Natural killer cell (primary cell): Measurements from ENCODE around the gene ITSN2. TPM values are rescaled to one million over a fixed set of nuclear protein-coding genes. Genes with fewer than 3 reads are reported as not detected.
A peak's percentile ranks its signal among the peaks of the same experiment; 100 is the strongest.

Experiments used
- ATAC-seq, 3 donors: fragments of 150-1000 bp in 2 of 3; fragments of 200-7000 bp in 1 of 3; cut with Tn5 transposase; 1 replicate in 1 of 3; 2 replicates in 2 of 3; pipeline ENCODE4 v1.10.0; 2021; ENCODE audit warnings: mild to moderate bottlenecking in 2 of 3, moderate library complexity in 2 of 3
- DNase-seq, 2 donors: peaks; one replicate each; pipeline versions ENCODE4 v3.0.0 to v3.0.0-alpha.2; 2013 to 2021; ENCODE audit warnings: mixed read lengths in 1 of 2
- H3K27ac ChIP-seq: one replicate; pipeline ENCODE4 v1.5.1; 2013; ENCODE audit warnings: mild to moderate bottlenecking, low read length
- H3K27me3 ChIP-seq: one replicate; pipeline ENCODE4 v1.6.1; 2013; ENCODE audit warnings: low read length; ENCODE audit not compliant: control insufficient read depth, insufficient read depth
- H3K36me3 ChIP-seq: one replicate; pipeline ENCODE4 v1.6.1; 2013; ENCODE audit warnings: low read length; ENCODE audit not compliant: control insufficient read depth, insufficient read depth
- H3K4me1 ChIP-seq: one replicate; pipeline ENCODE4 v1.6.1; 2013; ENCODE audit warnings: low read length; ENCODE audit not compliant: control insufficient read depth, insufficient read depth
- H3K4me3 ChIP-seq: one replicate; pipeline ENCODE4 v1.5.1; 2013; ENCODE audit warnings: low read length
- H3K9me3 ChIP-seq: one replicate; pipeline ENCODE4 v1.6.1; 2013; ENCODE audit warnings: low read length; ENCODE audit not compliant: control insufficient read depth, insufficient read depth
- H3K27ac Mint-ChIP-seq, 2 donors: one replicate each; pipeline ENCODE4 v1.8.0; 2022; ENCODE audit warnings: mild to moderate bottlenecking in 2 of 2, mixed read lengths in 2 of 2, moderate library complexity in 1 of 2
- H3K27me3 Mint-ChIP-seq, 2 donors: one replicate each; pipeline ENCODE4 v1.8.0; 2022; ENCODE audit warnings: low read depth in 2 of 2, mixed read lengths in 2 of 2
- H3K36me3 Mint-ChIP-seq: one replicate; pipeline ENCODE4 v1.8.0; 2022; ENCODE audit warnings: mixed read lengths
- H3K4me1 Mint-ChIP-seq, 2 donors: one replicate each; pipeline ENCODE4 v1.8.0; 2022; ENCODE audit warnings: mixed read lengths in 2 of 2
- H3K4me3 Mint-ChIP-seq: one replicate; pipeline ENCODE4 v1.8.0; 2022; ENCODE audit warnings: mild to moderate bottlenecking, moderate library complexity, mixed read lengths
- H3K9me3 Mint-ChIP-seq, 2 donors: one replicate each; pipeline ENCODE4 v1.8.0; 2022; ENCODE audit warnings: mixed read lengths in 2 of 2
- CTCF ChIP-seq: fragments of 200-600 bp; IDR thresholded peaks from one replicate; pipeline ENCODE4 v1.8.0; 2022; ENCODE audit warnings: antibody characterized with exemption
- WGBS: methylation state at CpG from one replicate; pipeline ENCODE4 v1.1.7; 2013; ENCODE audit warnings: missing lambda C conversion rate; ENCODE audit not compliant: insufficient coverage; 5-methylcytosine and 5-hydroxymethylcytosine counted together
- intact Hi-C: fragments of 100-400 bp; cut with micrococcal nuclease; formaldehyde crosslinking; loops from one replicate; pipeline ENCODE4 v1.14.2; 2022
- total RNA-seq, 4 donors: library from RNA; stranded (reverse); fragments of 120-200 nt in 1 of 4; gene quantifications; one replicate each; pipeline versions ENCODE4 v1.2.3 to v1.2.4, GENCODE V29; 2013 to 2022

The ITSN2 gene
- total RNA-seq, 3 donors from 2014 or later (not counting 1 experiment from before 2014, with no cell fraction given): 101 to 118 (median 115) TPM

- no peak for TF ChIP-seq CTCF
- ATAC-seq (no peak), DNase-seq (no peak)
- Histone ChIP-seq H3K4me3 (no peak within 1 kb of the TSS), H3K36me3 (no peaks in the 10 kb centered on the region), H3K27ac (no peak within 1 kb of the TSS), H3K9me3 (no peaks in the 10 kb centered on the region), H3K27me3 (no peaks in the 10 kb centered on the region), H3K4me1 (no peaks in the 10 kb centered on the region)
- Mint-ChIP-seq H3K9me3 (no peaks in the 10 kb centered on the region), H3K4me3 (no peak within 1 kb of the TSS), H3K27ac (no peak within 1 kb of the TSS), H3K27me3 (peaks cover 6 to 12% of the 10 kb centered on the region in 2 donors), H3K4me1 (peaks cover 0 to 5% of the 10 kb centered on the region in 2 donors), H3K36me3 (no peaks in the 10 kb centered on the region)
- intact Hi-C loops: no loop called here
- 48% methylated on average over 46 of the region's 46 CpGs for WGBS
Observed at GRCh38 chr2:24174851-24175277, 185.5 kb downstream of the ITSN2 start, which contains the start of gene FAM228A. TSS of gene FAM228A (plus strand) at chr2:24175053. CDS start at chr2:24175481, 428 bp downstream.

- no peaks in the 10 kb centered on the region for H3K4me1 Mint-ChIP-seq
- no peaks in the 10 kb centered on the region for H3K9me3 ChIP-seq
- ATAC-seq: no peak
- TF ChIP-seq CTCF: no peak
- intact Hi-C loops: no loop called here
- no peak overlapping the region for H3K27ac Mint-ChIP-seq
- no peak overlapping the region for H3K4me3 ChIP-seq
- no peaks in the 10 kb centered on the region for H3K9me3 Mint-ChIP-seq
- H3K27me3 ChIP-seq: no peaks in the 10 kb centered on the region
- peaks cover 5 to 10% of the 10 kb centered on the region in 2 donors for H3K27me3 Mint-ChIP-seq
- 96% methylated on average over 5 of the region's 5 CpGs for WGBS
- no peak for DNase-seq
- no peak overlapping the region for H3K27ac ChIP-seq
- no peak overlapping the region for H3K4me3 Mint-ChIP-seq
- H3K36me3 ChIP-seq: no peaks in the 10 kb centered on the region
- no peaks in the 10 kb centered on the region for H3K36me3 Mint-ChIP-seq
- no peaks in the 10 kb centered on the region for H3K4me1 ChIP-seq
Observed at GRCh38 chr2:24169023-24169422, 191.3 kb downstream of the ITSN2 start.

GRCh38 chr2:24164416-24164973, 195.8 kb downstream of the ITSN2 start:
- H3K4me3 ChIP-seq: no peak overlapping the region
- peak; percentile 70 for TF ChIP-seq CTCF
- ATAC-seq: peak; percentile 59 to 82 (median 61)
- H3K27me3 ChIP-seq: no peaks in the 10 kb centered on the region
- no peaks in the 10 kb centered on the region for H3K36me3 ChIP-seq
- DNase-seq: peak; percentile 33 to 49
- Mint-ChIP-seq H3K9me3 (no peaks in the 10 kb centered on the region), H3K4me3 (no peak overlapping the region), H3K4me1 (no peaks in the 10 kb centered on the region), H3K27ac (no peak overlapping the region), H3K36me3 (no peaks in the 10 kb centered on the region), H3K27me3 (no peaks in the 10 kb centered on the region)
- H3K9me3 ChIP-seq: no peaks in the 10 kb centered on the region
- WGBS: 54% methylated on average over 8 of the region's 8 CpGs
- no peaks in the 10 kb centered on the region for H3K4me1 ChIP-seq
- intact Hi-C loops: loop anchor here (2.0 kb wide), 1 partner anchor 340 kb away; no protein-coding TSS in a partner anchor
- no peak overlapping the region for H3K27ac ChIP-seq

GRCh38 chr2:24163601-24164000, 196.7 kb downstream of the ITSN2 start:
- no peaks in the 10 kb centered on the region for H3K4me1 Mint-ChIP-seq
- Histone ChIP-seq H3K27me3 (no peaks in the 10 kb centered on the region), H3K4me1 (no peaks in the 10 kb centered on the region), H3K27ac (no peak overlapping the region), H3K4me3 (no peak overlapping the region), H3K9me3 (no peaks in the 10 kb centered on the region), H3K36me3 (no peaks in the 10 kb centered on the region)
- intact Hi-C loops: no loop called here
- WGBS: 79% methylated on average over 2 of the region's 2 CpGs
- no peak for TF ChIP-seq CTCF
- no peaks in the 10 kb centered on the region for H3K9me3 Mint-ChIP-seq
- H3K36me3 Mint-ChIP-seq: no peaks in the 10 kb centered on the region
- H3K27me3 Mint-ChIP-seq: no peaks in the 10 kb centered on the region
- no peak overlapping the region for H3K4me3 Mint-ChIP-seq
- H3K27ac Mint-ChIP-seq: no peak overlapping the region
- no peak for DNase-seq
- ATAC-seq: no peak
